ENCODE data around the gene MBOAT1.

The MBOAT1 gene

GRCh38 chr6:20241102-20241501 is 28.8 kb upstream of the MBOAT1 start:
- Histone ChIP-seq H3K9me3 (ENCODE audit: control insufficient read depth, insufficient read depth, low read length) (no peaks in the 10 kb centered on the region), H3K9ac (ENCODE audit: low read depth, low read length) (no peak overlapping the region), H3K36me3 (ENCODE audit: insufficient read depth, low read length) (no peaks in the 10 kb centered on the region), H3K4me1 (ENCODE audit: insufficient read depth, low read length) (peaks cover 15% of the 10 kb centered on the region)

GRCh38 chr6:20238688-20239587 is 26.7 kb upstream of the MBOAT1 start:
- H3K4me1 ChIP-seq (ENCODE audit: insufficient read depth, low read length) = peaks cover 15% of the 10 kb centered on the region
- H3K9me3 ChIP-seq (ENCODE audit: control insufficient read depth, insufficient read depth, low read length) = no peaks in the 10 kb centered on the region
- H3K36me3 ChIP-seq (ENCODE audit: insufficient read depth, low read length) = no peaks in the 10 kb centered on the region
- H3K9ac ChIP-seq (ENCODE audit: low read depth, low read length) = peak overlapping the region; percentile 30; the same call in 1 of the 2 replicates

- Histone ChIP-seq H3K4me1 (ENCODE audit: insufficient read depth, low read length) (peaks cover 15% of the 10 kb centered on the region), H3K36me3 (ENCODE audit: insufficient read depth, low read length) (no peaks in the 10 kb centered on the region), H3K9ac (ENCODE audit: low read depth, low read length) (no peak overlapping the region; the same call in 1 of the 2 replicates), H3K9me3 (ENCODE audit: control insufficient read depth, insufficient read depth, low read length) (no peaks in the 10 kb centered on the region)
Measured at GRCh38 chr6:20237677-20238460, 25.6 kb upstream of the MBOAT1 start.

GRCh38 chr6:20236909-20237600 is 24.8 kb upstream of the MBOAT1 start:
- Histone ChIP-seq H3K36me3 (ENCODE audit: insufficient read depth, low read length) (no peaks in the 10 kb centered on the region), H3K4me1 (ENCODE audit: insufficient read depth, low read length) (peaks cover 9% of the 10 kb centered on the region), H3K9ac (ENCODE audit: low read depth, low read length) (no peak overlapping the region), H3K9me3 (ENCODE audit: control insufficient read depth, insufficient read depth, low read length) (no peaks in the 10 kb centered on the region)

- Histone ChIP-seq H3K9ac (ENCODE audit: low read depth, low read length) (no peak overlapping the region), H3K36me3 (ENCODE audit: insufficient read depth, low read length) (no peaks in the 10 kb centered on the region), H3K4me1 (ENCODE audit: insufficient read depth, low read length) (peaks cover 9% of the 10 kb centered on the region), H3K9me3 (ENCODE audit: control insufficient read depth, insufficient read depth, low read length) (no peaks in the 10 kb centered on the region)
Measured at GRCh38 chr6:20236344-20236743, 24.1 kb upstream of the MBOAT1 start.

GRCh38 chr6:20235041-20235440 is 22.8 kb upstream of the MBOAT1 start:
- H3K9ac ChIP-seq (ENCODE audit: low read depth, low read length) = no peak overlapping the region
- H3K4me1 ChIP-seq (ENCODE audit: insufficient read depth, low read length) = peaks cover 9% of the 10 kb centered on the region
- H3K9me3 ChIP-seq (ENCODE audit: control insufficient read depth, insufficient read depth, low read length) = no peaks in the 10 kb centered on the region
- H3K36me3 ChIP-seq (ENCODE audit: insufficient read depth, low read length) = no peaks in the 10 kb centered on the region

- Histone ChIP-seq H3K4me1 (ENCODE audit: insufficient read depth, low read length) (peaks cover 9% of the 10 kb centered on the region), H3K9ac (ENCODE audit: low read depth, low read length) (no peak overlapping the region), H3K9me3 (ENCODE audit: control insufficient read depth, insufficient read depth, low read length) (no peaks in the 10 kb centered on the region), H3K36me3 (ENCODE audit: insufficient read depth, low read length) (no peaks in the 10 kb centered on the region)
Measured at GRCh38 chr6:20234136-20234535, 21.9 kb upstream of the MBOAT1 start.

GRCh38 chr6:20233007-20233730 is 20.9 kb upstream of the MBOAT1 start:
- Histone ChIP-seq H3K9ac (ENCODE audit: low read depth, low read length) (no peak overlapping the region), H3K4me1 (ENCODE audit: insufficient read depth, low read length) (peaks cover 7% of the 10 kb centered on the region; the same call in 1 of the 2 replicates), H3K9me3 (ENCODE audit: control insufficient read depth, insufficient read depth, low read length) (no peaks in the 10 kb centered on the region), H3K36me3 (ENCODE audit: insufficient read depth, low read length) (no peaks in the 10 kb centered on the region)

- Histone ChIP-seq H3K9me3 (ENCODE audit: control insufficient read depth, insufficient read depth, low read length) (no peaks in the 10 kb centered on the region), H3K36me3 (ENCODE audit: insufficient read depth, low read length) (no peaks in the 10 kb centered on the region), H3K9ac (ENCODE audit: low read depth, low read length) (no peak overlapping the region), H3K4me1 (ENCODE audit: insufficient read depth, low read length) (no peaks in the 10 kb centered on the region)
Measured at GRCh38 chr6:20232188-20232587, 19.9 kb upstream of the MBOAT1 start.

- no peak overlapping the region for H3K9ac ChIP-seq (ENCODE audit: low read depth, low read length)
- no peaks in the 10 kb centered on the region for H3K36me3 ChIP-seq (ENCODE audit: insufficient read depth, low read length)
- no peaks in the 10 kb centered on the region for H3K4me1 ChIP-seq (ENCODE audit: insufficient read depth, low read length)
- H3K9me3 ChIP-seq (ENCODE audit: control insufficient read depth, insufficient read depth, low read length) = no peaks in the 10 kb centered on the region
Measured at GRCh38 chr6:20230401-20231119, 18.3 kb upstream of the MBOAT1 start.

GRCh38 chr6:20229881-20230280 is 17.6 kb upstream of the MBOAT1 start:
- no peak overlapping the region for H3K9ac ChIP-seq (ENCODE audit: low read depth, low read length)
- H3K36me3 ChIP-seq (ENCODE audit: insufficient read depth, low read length) = no peaks in the 10 kb centered on the region
- no peaks in the 10 kb centered on the region for H3K9me3 ChIP-seq (ENCODE audit: control insufficient read depth, insufficient read depth, low read length)
- H3K4me1 ChIP-seq (ENCODE audit: insufficient read depth, low read length) = no peaks in the 10 kb centered on the region

GRCh38 chr6:20227350-20227749 is 15.1 kb upstream of the MBOAT1 start:
- H3K9ac ChIP-seq (ENCODE audit: low read depth, low read length) = no peak overlapping the region
- no peaks in the 10 kb centered on the region for H3K9me3 ChIP-seq (ENCODE audit: control insufficient read depth, insufficient read depth, low read length)
- H3K4me1 ChIP-seq (ENCODE audit: insufficient read depth, low read length) = 0 out of 2 replicates have a peak, but pooled peaks cover 3% of the 10 kb centered on the region
- no peaks in the 10 kb centered on the region for H3K36me3 ChIP-seq (ENCODE audit: insufficient read depth, low read length)

- H3K9me3 ChIP-seq (ENCODE audit: control insufficient read depth, insufficient read depth, low read length) = no peaks in the 10 kb centered on the region
- peaks cover 9% of the 10 kb centered on the region; the same call in 1 of the 2 replicates for H3K4me1 ChIP-seq (ENCODE audit: insufficient read depth, low read length)
- no peaks in the 10 kb centered on the region for H3K36me3 ChIP-seq (ENCODE audit: insufficient read depth, low read length)
- no peak overlapping the region for H3K9ac ChIP-seq (ENCODE audit: low read depth, low read length)
Measured at GRCh38 chr6:20223141-20223540, 10.9 kb upstream of the MBOAT1 start.

Data from ES-I3 (cell line).